ELR (cell line): ENCODE measurements around the gene KIF12.
A peak's percentile ranks its signal among the peaks of the same experiment; 100 is the strongest.
"Not testable (repeated sequence)": the region's sequence is repeated elsewhere in the genome, so short reads cannot be mapped to it uniquely, and the experiment has no call there.

Experiments used
- DNase-seq: peaks from one replicate; pipeline ENCODE4 v3.0.0-alpha.2; 2015; ENCODE audit warnings: low read depth

The KIF12 gene

GRCh38 chr9:114098936-114099668 is at the start of gene KIF12:
Gene KIF12 (minus strand): TSS chr9:114099292. CDS start chr9:114099276, 16 bp downstream.
- DNase-seq = no peak

DNA sequence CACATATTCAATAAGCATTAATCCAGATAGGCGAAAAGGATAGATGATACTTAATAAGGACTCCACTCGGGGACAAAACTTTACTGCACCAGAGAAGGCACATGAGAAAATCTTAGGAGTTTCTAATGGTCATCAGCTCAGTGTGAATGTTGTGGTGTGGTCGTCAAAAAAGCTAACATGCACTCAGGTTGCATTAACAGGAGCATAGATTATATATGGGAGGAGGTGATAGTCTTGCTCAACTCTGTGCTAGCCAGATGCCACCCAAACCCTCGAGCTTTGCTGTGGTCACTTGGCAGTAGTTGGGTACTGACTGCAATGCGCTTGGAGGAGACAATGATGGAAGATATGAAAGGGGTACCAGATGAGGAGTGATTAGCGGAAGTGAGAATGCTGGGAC is 47.6 kb upstream of the KIF12 start:
- DNase-seq = no peak

GRCh38 chr9:114143234-114143633 is 44.1 kb upstream of the KIF12 start:
- no peak for DNase-seq

GRCh38 chr9:114141553-114142402 is 42.7 kb upstream of the KIF12 start:
- peak; percentile 39 for DNase-seq

GRCh38 chr9:114140850-114141249 is 41.8 kb upstream of the KIF12 start:
- no peak for DNase-seq

DNA sequence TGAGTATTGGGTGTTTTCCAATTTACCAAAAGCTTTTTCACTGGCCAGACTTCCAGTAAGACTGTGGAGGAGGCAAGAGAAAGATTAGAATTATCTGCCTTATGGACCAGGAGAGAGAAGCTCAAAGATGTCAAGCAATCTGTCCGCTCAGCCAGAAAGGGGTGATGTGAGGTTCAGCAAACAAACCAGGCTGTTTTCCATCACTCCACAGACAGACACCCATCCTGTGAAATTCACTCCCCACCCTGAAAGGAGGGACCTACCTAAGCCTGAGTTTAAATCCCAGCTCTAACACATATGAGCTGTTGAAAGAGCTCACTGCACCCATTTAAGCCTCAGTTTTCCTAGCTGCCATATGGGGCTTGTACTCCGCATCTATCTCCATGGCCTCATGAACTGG is 41.3 kb upstream of the KIF12 start:
- no peak for DNase-seq

DNA sequence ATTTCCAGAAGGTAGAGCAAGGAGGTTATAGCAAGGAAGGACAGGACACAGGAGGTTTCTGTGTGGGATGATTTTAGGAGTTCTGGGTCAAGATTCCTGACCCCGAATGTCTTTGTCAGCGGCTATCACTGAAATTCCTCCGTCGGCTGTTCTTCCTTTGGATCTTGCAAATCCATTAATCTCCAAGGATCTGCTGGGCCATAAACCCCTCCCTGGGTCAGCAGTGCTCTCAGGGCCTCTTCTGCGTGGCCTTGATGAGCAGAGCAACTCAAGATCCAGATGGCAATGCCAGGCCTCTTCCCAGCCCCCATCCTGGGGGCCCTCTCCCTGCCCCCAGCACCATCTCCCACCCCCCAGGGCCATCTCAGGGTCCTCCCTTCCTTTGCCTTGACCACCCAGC is 40.0 kb upstream of the KIF12 start:
- no peak for DNase-seq

- DNase-seq = no peak
Observed at GRCh38 chr9:114138552-114138971, 39.5 kb upstream of the KIF12 start.

DNA sequence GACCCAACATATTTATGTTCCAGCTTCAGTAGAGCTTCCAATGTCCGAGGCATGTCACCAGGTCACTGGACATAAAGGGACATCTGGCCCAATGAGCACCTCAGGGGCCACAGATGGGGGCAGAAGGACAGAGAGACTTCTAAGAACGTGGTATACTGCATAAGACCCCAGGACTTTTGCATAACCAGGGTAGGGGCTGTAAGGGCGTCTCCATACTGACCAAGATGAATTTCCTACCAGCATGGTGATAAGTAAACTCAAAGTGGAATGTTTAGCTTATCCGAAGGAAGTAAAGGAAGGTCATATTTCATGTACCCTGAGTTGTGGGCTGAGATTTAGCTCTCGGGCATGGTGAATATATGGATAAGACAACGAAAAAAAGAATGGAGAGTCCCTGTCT is 38.7 kb upstream of the KIF12 start:
- no peak for DNase-seq

DNA sequence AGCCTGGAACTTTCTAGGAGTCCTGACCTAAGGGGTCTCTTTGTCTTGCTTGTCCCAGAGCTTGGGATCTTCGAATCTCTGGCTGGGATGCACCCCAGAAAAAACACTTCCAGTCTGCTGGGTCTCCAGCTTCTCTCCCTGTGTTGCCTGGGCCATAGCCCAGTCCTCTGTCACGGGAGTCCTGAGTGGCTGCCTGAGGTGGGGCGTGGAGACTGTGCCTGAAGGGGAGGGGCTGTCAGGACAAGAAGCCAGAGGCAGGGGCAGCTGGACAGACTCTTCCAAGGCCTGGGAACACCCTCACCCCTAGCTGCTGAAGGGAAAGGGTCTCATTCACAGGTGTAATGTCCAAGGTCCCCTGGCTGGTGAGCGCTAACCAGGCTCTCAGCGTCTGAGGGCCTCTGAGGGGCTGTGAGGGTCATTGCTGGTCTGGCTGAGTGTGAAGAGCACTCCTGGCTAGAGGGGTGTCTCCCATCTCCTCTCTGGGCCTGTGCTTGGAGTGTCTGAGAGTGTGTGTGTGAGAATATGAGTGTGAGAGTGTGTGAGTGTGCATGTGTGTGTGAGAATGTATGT is 35.8 kb upstream of the KIF12 start:
- DNase-seq = no peak

GRCh38 chr9:114132550-114132918 is 33.4 kb upstream of the KIF12 start:
- DNase-seq = no peak

- no peak for DNase-seq
Observed at GRCh38 chr9:114131808-114132549, 32.9 kb upstream of the KIF12 start.

DNA sequence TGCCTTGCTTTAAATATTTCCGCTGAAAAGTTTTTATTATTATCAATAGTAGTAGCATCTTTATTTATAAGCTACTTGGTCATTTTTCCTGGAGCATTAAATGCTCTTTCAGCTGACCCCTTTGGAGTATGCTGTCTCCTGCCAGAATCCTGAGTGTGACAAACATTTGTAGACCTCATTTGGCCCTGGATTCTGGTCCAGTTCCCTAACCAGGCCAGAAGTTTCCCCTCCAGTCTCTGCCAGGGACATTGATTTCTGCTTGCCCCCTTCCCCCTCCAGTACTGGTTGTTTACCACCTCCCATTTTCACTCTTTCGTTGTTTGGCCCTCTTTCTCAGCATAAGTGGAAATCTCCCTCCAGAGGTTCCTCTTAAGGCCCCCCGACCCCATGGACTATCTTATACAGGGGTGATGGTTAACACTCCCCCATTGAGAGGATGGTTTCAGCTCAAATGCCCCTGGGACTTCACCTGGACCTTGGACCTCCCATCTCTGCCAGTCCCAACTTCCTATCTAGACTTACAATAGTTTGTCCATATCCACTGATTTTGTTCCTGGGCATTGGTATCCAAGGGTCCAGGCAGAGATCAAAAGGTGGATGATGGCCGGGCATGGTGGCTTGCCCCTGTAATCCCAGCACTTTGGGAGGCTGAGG is 31.7 kb upstream of the KIF12 start:
- no peak for DNase-seq

DNA sequence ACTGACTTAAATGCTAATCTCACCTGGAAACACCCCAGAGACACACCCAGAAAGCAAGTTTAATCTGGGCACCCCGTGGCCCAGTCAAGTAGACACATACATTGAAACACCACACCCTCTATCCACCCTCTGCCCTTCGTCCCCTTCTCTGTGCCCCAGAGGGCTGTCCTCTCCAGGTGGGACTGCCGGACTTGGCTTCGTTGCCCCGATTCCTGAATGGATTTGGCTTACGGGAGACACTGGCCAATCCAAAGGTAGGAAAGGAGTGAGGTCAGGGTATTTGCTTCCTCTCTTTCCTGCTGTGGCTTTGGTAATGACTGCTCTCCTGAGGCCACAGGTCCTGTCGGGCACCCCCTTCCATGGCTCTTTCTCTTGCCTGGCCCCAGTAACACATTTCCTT is 31.0 kb upstream of the KIF12 start:
- no peak for DNase-seq

- not testable (repeated sequence) for DNase-seq
Observed at GRCh38 chr9:114128759-114129158, 29.7 kb upstream of the KIF12 start.

GRCh38 chr9:114126247-114127060 is 27.4 kb upstream of the KIF12 start:
- no peak for DNase-seq

GRCh38 chr9:114125476-114126013 is 26.5 kb upstream of the KIF12 start:
- no peak for DNase-seq

GRCh38 chr9:114124666-114125475 is 25.8 kb upstream of the KIF12 start:
- DNase-seq = no peak

- no peak for DNase-seq
Observed at GRCh38 chr9:114124138-114124537, 25.0 kb upstream of the KIF12 start.
